ENCODE measurements around the gene ERC2. TPM values are rescaled to one million over a fixed set of nuclear protein-coding genes. Genes with fewer than 3 reads are reported as not detected.

Gene ERC2
- total RNA-seq, 2 donors from 2014 or later, result 1.2 TPM; not detected in 1

DNA sequence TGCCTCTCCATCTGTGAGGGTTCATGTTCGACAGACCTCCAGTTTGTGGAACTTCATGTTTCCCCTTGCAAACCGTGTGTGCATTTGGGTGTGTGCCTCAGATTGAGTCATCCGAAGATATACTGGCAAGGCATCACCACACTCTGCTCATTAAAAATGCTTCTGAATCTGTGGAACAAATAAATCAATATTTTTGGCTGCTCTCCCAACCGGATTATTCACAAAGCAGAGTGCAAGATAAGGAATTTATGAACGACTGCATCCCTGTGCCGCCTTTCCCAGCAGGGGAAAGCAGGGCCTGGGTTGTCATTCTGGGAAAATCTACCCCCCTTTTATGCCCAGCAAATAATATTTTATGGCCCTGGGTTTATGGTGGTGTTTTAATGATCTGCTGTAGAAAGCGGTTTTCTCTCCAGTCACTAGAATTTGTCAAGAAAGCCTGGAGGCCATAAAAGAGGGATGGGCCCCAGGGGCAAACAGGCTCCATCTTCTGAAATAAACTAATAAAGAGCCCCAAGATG, 976.9 kb downstream of the ERC2 start:
- Histone ChIP-seq H3K4me1 (ENCODE audit: control insufficient read depth in 1 of 2, low read depth in 2 of 2) (peaks cover 8 to 26% of the 10 kb centered on the region in 2 donors), H3K36me3 (no peaks in the 10 kb centered on the region), H3K4me3 (no peak overlapping the region), H3K9me3 (no peaks in the 10 kb centered on the region), H3K27me3 (replicated peaks; ENCODE audit: insufficient read depth) (peaks cover 4% of the 10 kb centered on the region), H3K27ac (no peak overlapping the region)
- no peak for ATAC-seq (ENCODE audit: insufficient number of reproducible peaks, low FRiP score, low read depth)
- DNase-seq (ENCODE audit: low spot score), result no peak
- TF ChIP-seq, protein P1, sequence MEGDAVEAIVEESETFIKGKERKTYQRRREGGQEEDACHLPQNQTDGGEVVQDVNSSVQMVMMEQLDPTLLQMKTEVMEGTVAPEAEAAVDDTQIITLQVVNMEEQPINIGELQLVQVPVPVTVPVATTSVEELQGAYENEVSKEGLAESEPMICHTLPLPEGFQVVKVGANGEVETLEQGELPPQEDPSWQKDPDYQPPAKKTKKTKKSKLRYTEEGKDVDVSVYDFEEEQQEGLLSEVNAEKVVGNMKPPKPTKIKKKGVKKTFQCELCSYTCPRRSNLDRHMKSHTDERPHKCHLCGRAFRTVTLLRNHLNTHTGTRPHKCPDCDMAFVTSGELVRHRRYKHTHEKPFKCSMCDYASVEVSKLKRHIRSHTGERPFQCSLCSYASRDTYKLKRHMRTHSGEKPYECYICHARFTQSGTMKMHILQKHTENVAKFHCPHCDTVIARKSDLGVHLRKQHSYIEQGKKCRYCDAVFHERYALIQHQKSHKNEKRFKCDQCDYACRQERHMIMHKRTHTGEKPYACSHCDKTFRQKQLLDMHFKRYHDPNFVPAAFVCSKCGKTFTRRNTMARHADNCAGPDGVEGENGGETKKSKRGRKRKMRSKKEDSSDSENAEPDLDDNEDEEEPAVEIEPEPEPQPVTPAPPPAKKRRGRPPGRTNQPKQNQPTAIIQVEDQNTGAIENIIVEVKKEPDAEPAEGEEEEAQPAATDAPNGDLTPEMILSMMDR (IDR thresholded peaks at IDR 0.05), result no peak

DNA sequence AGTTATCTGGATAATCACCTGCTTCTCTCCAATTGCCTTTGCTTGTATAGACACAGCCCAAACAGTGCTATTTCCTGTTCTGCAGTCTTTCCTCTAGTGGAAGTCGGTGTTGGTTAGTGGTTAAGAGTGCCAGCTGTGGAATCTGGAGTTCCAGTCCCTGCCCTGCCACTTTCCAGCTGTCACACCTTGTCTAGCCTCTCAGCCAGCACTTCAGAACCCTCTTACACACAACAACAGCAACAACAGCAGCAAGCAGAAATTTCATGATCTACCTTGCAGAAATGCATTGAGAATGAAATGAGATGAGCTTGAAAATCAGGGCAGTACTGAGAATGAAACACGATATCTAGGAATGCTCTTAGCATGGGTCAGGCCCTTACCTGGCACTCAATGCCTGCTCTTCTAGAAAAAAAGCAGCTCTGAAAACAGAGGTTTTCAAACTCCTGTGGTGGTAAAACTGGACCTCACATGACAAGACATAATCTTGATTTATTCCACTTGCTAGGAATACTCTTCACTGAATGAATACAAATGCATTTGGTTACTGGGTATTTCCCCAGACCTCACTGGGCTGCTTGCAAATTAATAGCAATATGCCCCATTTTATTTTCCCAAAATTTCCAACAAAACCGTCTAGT, 977.9 kb downstream of the ERC2 start:
- no peak for DNase-seq (ENCODE audit: low spot score)
- Histone ChIP-seq H3K27ac (no peak overlapping the region), H3K9me3 (no peaks in the 10 kb centered on the region), H3K4me3 (no peak overlapping the region), H3K4me1 (ENCODE audit: control insufficient read depth in 1 of 2, low read depth in 2 of 2) (peaks cover 18 to 36% of the 10 kb centered on the region in 2 donors), H3K27me3 (replicated peaks; ENCODE audit: insufficient read depth) (peaks cover 14% of the 10 kb centered on the region), H3K36me3 (no peaks in the 10 kb centered on the region)
- TF ChIP-seq, protein P1 (IDR thresholded peaks at IDR 0.05), result no peak
- ATAC-seq (ENCODE audit: insufficient number of reproducible peaks, low FRiP score, low read depth), result no peak

DNA sequence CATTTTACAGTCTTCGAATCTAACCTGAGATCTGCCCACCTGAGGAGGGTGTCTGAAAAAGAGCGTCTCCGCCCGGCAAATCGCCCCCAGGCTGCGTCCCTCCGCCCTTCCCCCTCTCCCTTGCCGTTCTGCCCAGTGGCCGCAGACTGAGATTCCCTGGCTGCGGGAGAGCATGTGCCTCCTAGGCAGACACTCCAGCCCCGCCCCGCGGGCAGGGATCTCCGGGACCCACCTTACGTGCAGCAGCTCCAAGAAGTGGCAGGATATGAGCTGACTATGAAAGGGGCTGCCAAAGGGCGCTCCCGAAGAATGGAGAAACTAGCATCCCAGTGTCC, 978.5 kb downstream of the ERC2 start:
- H3K4me1 ChIP-seq (ENCODE audit: control insufficient read depth in 1 of 2, low read depth in 2 of 2), result peaks cover 21 to 39% of the 10 kb centered on the region in 2 donors
- no peak overlapping the region for H3K27ac ChIP-seq
- no peaks in the 10 kb centered on the region for H3K36me3 ChIP-seq
- H3K4me3 ChIP-seq, result no peak overlapping the region
- H3K27me3 ChIP-seq (replicated peaks; ENCODE audit: insufficient read depth), result peaks cover 15% of the 10 kb centered on the region
- ATAC-seq (ENCODE audit: insufficient number of reproducible peaks, low FRiP score, low read depth), result no peak
- H3K9me3 ChIP-seq, result no peaks in the 10 kb centered on the region
- no peak for DNase-seq (ENCODE audit: low spot score)
- TF ChIP-seq, protein P1 (IDR thresholded peaks at IDR 0.05), result no peak

DNA sequence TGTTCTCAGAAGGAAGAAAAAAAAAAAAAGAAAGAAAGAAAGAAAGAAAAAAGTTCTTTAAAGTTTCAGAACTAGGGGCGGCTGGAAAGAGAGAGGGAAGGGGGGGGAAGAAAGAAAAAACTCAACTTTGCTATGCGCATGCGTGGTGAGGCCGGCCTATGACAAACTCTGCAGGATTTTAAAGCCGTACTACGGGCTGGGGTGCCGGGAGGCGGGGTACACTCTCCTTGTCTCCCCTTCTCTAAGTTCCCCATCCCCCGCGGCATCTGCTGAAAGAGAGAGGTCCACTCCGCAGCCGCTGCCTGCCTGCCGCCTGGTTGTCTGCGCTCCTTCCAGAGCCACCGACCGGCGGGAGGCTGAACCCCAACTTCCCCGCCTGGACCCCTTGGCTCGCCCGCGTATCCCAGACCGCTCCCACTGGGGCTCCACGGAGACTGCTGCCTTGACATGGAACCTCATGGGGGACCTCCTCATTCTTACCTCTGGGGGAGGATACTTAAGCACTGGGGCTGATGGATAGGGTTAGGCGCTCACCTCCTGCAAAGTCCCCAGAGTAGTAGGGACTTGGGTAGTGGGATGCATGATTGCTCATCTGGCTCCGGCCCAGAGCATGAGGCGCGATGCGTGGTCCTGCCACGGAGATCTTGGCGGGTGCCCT, 979.7 kb downstream of the ERC2 start:
- DNase-seq (ENCODE audit: low spot score) (no peak), ATAC-seq (ENCODE audit: insufficient number of reproducible peaks, low FRiP score, low read depth) (no peak)
- no peak overlapping the region for H3K27ac ChIP-seq
- TF ChIP-seq, protein P1 (IDR thresholded peaks at IDR 0.05), result no peak
- H3K4me1 ChIP-seq (ENCODE audit: control insufficient read depth in 1 of 2, low read depth in 2 of 2), result peaks cover 21 to 39% of the 10 kb centered on the region in 2 donors
- H3K9me3 ChIP-seq, result no peaks in the 10 kb centered on the region
- H3K36me3 ChIP-seq, result no peaks in the 10 kb centered on the region
- peaks cover 15% of the 10 kb centered on the region for H3K27me3 ChIP-seq (replicated peaks; ENCODE audit: insufficient read depth)
- H3K4me3 ChIP-seq, result peak overlapping the region; percentile 75

DNA sequence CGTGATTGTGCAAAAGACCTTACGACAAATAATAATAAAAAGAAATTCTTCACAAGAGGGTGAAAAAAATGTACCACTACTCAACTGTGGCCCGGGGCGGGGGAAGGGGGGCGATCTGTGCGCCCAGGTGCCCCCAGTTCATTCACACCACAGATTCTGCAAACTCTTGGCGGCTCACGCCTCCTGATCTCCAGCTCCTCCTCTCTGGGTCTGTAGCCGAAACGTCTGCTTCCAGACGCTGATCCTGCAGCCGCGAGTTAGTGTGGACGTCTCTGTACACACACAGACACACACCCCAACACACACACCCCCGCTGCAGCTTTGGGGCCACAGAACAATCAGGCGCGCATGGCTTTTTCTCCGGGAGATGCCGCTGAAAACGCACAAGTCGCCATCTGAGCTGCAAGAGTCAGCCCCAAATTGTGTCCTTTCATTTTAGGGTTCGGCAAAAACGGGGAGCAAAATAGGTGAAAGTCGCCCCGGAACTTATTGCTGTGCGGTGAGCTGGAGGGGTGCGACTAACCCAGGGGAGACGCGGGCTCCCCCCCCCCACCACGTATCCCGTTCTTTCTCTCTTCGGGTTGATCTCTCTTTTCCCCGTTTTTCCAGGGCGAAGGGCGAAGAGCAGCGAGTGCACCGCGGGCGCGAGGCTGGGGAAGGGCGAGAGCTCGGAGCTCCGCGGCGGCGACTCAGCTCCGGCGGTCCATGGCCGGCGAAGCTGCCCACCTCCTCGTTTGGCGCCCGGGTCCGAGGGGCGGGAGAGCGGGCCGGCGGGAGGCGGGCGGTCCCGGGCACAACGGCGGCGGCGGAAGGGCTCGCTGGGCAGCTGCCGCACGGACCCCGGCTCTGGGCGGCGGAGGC, 980.7 kb downstream of the ERC2 start:
- peaks cover 21 to 42% of the 10 kb centered on the region in 2 donors for H3K4me1 ChIP-seq (ENCODE audit: control insufficient read depth in 1 of 2, low read depth in 2 of 2)
- H3K36me3 ChIP-seq, result no peaks in the 10 kb centered on the region
- H3K27ac ChIP-seq, result no peak overlapping the region
- peak overlapping the region; percentile 75 for H3K4me3 ChIP-seq
- peaks cover 15% of the 10 kb centered on the region for H3K27me3 ChIP-seq (replicated peaks; ENCODE audit: insufficient read depth)
- no peak for ATAC-seq (ENCODE audit: insufficient number of reproducible peaks, low FRiP score, low read depth)
- no peaks in the 10 kb centered on the region for H3K9me3 ChIP-seq
- TF ChIP-seq, protein P1 (IDR thresholded peaks at IDR 0.05), result no peak
- DNase-seq (ENCODE audit: low spot score), result no peak
